Liver (tissue), 10 donors: ENCODE results near the gene CFAP298. TPM values are rescaled to one million over a fixed set of nuclear protein-coding genes. Genes with fewer than 3 reads are reported as not detected.

Source experiments
- DNase-seq: peaks from one replicate; pipeline ENCODE4 v3.0.0-alpha.2; 2017; ENCODE audit warnings: low spot score
- H3K27ac ChIP-seq, 2 donors: one replicate each; pipeline ENCODE4 v1.7.0; 2013; ENCODE audit warnings: inconsistent platforms in 2 of 2, low read length in 2 of 2, control low read depth in 1 of 2, low read depth in 1 of 2, mild to moderate bottlenecking in 1 of 2
- H3K27me3 ChIP-seq, 4 donors: one replicate each; pipeline versions ENCODE4 v1.6.1 to v1.7.0; 2013; ENCODE audit warnings: low read length in 3 of 4, inconsistent platforms in 1 of 4, mild to moderate bottlenecking in 1 of 4, moderate library complexity in 1 of 4; ENCODE audit not compliant: control insufficient read depth in 4 of 4, insufficient read depth in 4 of 4
- H3K36me3 ChIP-seq, 4 donors: one replicate each; pipeline versions ENCODE4 v1.6.1 to v1.7.0; 2013; ENCODE audit warnings: low read length in 3 of 4, mild to moderate bottlenecking in 3 of 4, low read depth in 1 of 4, moderate library complexity in 1 of 4; ENCODE audit not compliant: control insufficient read depth in 4 of 4, insufficient read depth in 3 of 4
- H3K4me1 ChIP-seq, 4 donors: one replicate each; pipeline versions ENCODE4 v1.6.1 to v1.7.0; 2013; ENCODE audit warnings: low read length in 3 of 4, mild to moderate bottlenecking in 3 of 4, moderate library complexity in 1 of 4; ENCODE audit not compliant: control insufficient read depth in 4 of 4, insufficient read depth in 4 of 4
- H3K4me3 ChIP-seq, 3 donors: one replicate each; pipeline versions ENCODE4 v1.6.1 to v1.7.0; 2013; ENCODE audit warnings: low read length in 3 of 3, control low read depth in 1 of 3, low read depth in 1 of 3, mild to moderate bottlenecking in 1 of 3
- H3K9ac ChIP-seq, 2 donors: one replicate each; pipeline ENCODE4 v1.7.0; 2013; ENCODE audit warnings: low read length in 2 of 2, mild to moderate bottlenecking in 2 of 2, moderate library complexity in 2 of 2, control low read depth in 1 of 2, low read depth in 1 of 2
- H3K9me3 ChIP-seq, 4 donors: one replicate each; pipeline versions ENCODE4 v1.6.1 to v1.7.0; 2013; ENCODE audit warnings: low read length in 3 of 4; ENCODE audit not compliant: control insufficient read depth in 4 of 4
- EGR1 ChIP-seq, 2 donors: IDR thresholded peaks; 2 replicates each; pipeline ENCODE4 v1.6.1; 2016 to 2018; ENCODE audit warnings: antibody characterized with exemption in 2 of 2, low read depth in 2 of 2
- FOXA1 ChIP-seq: IDR thresholded peaks from 2 replicates; pipeline ENCODE4 v1.6.1; 2016; ENCODE audit warnings: antibody characterized with exemption
- FOXA2 ChIP-seq: IDR thresholded peaks from 2 replicates; pipeline ENCODE4 v1.6.1; 2016; ENCODE audit warnings: antibody characterized with exemption
- RAD21 ChIP-seq, 2 donors: IDR thresholded peaks; 2 replicates each; pipeline ENCODE4 v1.6.1; 2016; ENCODE audit warnings: antibody characterized with exemption in 2 of 2, mild to moderate bottlenecking in 2 of 2
- REST ChIP-seq: IDR thresholded peaks from 2 replicates; pipeline ENCODE4 v1.6.1; 2016; ENCODE audit warnings: antibody characterized with exemption, mild to moderate bottlenecking
- RXRA ChIP-seq, 2 donors: IDR thresholded peaks; 2 replicates each; pipeline ENCODE4 v1.6.1; 2017 to 2018; ENCODE audit warnings: antibody characterized with exemption in 2 of 2, mild to moderate bottlenecking in 1 of 2
- SP1 ChIP-seq: IDR thresholded peaks from 2 replicates; pipeline ENCODE4 v1.6.1; 2018; ENCODE audit warnings: antibody characterized with exemption, mild to moderate bottlenecking
- YY1 ChIP-seq: IDR thresholded peaks from 2 replicates; pipeline ENCODE4 v1.6.1; 2016; ENCODE audit warnings: antibody characterized with exemption, mild to moderate bottlenecking
- ZBTB33 ChIP-seq: IDR thresholded peaks from 2 replicates; pipeline ENCODE4 v1.6.1; 2016; ENCODE audit warnings: antibody characterized with exemption
- WGBS: extraction: QIAGEN DNeasy Blood & Tissue Kit; methylation state at CpG from one replicate; pipeline ENCODE4 v1.1.7; 2013; 5-methylcytosine and 5-hydroxymethylcytosine counted together
- polyA plus RNA-seq, 2 donors: library from polyadenylated mRNA; stranded (reverse) in 1 of 2; unstranded in 1 of 2; fragments of 200-250 nt in 1 of 2; fragments of >200 nt in 1 of 2; fragmentation: Nextera tagmentation in 1 of 2; extraction: Ambion mirVana in 1 of 2; gene quantifications; one replicate each; pipeline versions ENCODE4 v1.2.1 to v1.2.3, GENCODE V29; 2013 to 2015
- small RNA-seq: library from RNA; depleted of rRNA; stranded (forward); fragments of <200 nt; gene quantifications from one replicate; pipeline ENCODE3, GENCODE V24; 2014
- total RNA-seq, 2 donors: library from RNA; depleted of rRNA; stranded (reverse); fragments of >200 nt; gene quantifications; one replicate each; pipeline ENCODE4 v1.2.3, GENCODE V29; 2014
- donor health status: healthy.
- donor health status: healthy.
- donor health status: healthy.
- donor health status: healthy.
- donor health status: healthy.

Gene CFAP298
- total and polyA plus RNA-seq, 4 donors = 13.1 to 19.8 (median 15.3) TPM

GRCh38 chr21:32549886-32550285 is 62.3 kb downstream of the CFAP298 start:
- no peak for DNase-seq
- H3K9ac ChIP-seq = no peak overlapping the region
- TF ChIP-seq FOXA2 = no peak
- H3K9me3 ChIP-seq = no peaks in the 10 kb centered on the region
- no peaks in the 10 kb centered on the region for H3K27me3 ChIP-seq
- WGBS = 94% methylated on average over 3 of the region's 3 CpGs
- no peaks in the 10 kb centered on the region for H3K4me1 ChIP-seq
- H3K27ac ChIP-seq = no peak overlapping the region
- no peaks in the 10 kb centered on the region for H3K36me3 ChIP-seq
- no peak overlapping the region for H3K4me3 ChIP-seq

- Histone ChIP-seq H3K27me3 (no peaks in the 10 kb centered on the region), H3K4me3 (no peak overlapping the region), H3K4me1 (no peaks in the 10 kb centered on the region), H3K36me3 (no peaks in the 10 kb centered on the region), H3K9me3 (no peaks in the 10 kb centered on the region), H3K9ac (no peak overlapping the region), H3K27ac (no peak overlapping the region)
- TF ChIP-seq RXRA (IDR thresholded peaks at IDR 0.05) = no peak
- TF ChIP-seq EGR1 (IDR thresholded peaks at IDR 0.05; ENCODE audit: low read depth in 2 of 2) = no peak
- TF ChIP-seq ZBTB33 = no peak
- no peak for TF ChIP-seq SP1
- no peak for TF ChIP-seq FOXA1
- TF ChIP-seq REST = no peak
- TF ChIP-seq YY1 = no peak
- no peak for TF ChIP-seq RAD21 (IDR thresholded peaks at IDR 0.05)
- DNase-seq = no peak
- 77% methylated on average over 1 of the region's 1 CpG for WGBS
Measured at GRCh38 chr21:32549440-32549839, 62.7 kb downstream of the CFAP298 start.

Small RNA genes within 50 kb of the gene (small RNA-seq; reads per million reads assigned to genes)
- gene RNA5SP490 = 0.09 reads per million

Other genes with a start within 250 kb of the CFAP298 start
- gene URB1, start 219.4 kb downstream of the CFAP298 start, total RNA-seq = 10 to 100 TPM in 1 of 2 donors, 1 to 10 TPM in 1; 9.6 to 14.5 TPM
- gene URB1, start 219.4 kb downstream of the CFAP298 start, polyA plus RNA-seq = 1 to 10 TPM; 2.8 to 4.6 TPM
- 1 to 10 TPM in 1 of 2 donors, under 1 TPM in 1; 0.47 to 3.3 TPM for gene EVA1C, start 199.7 kb downstream of the CFAP298 start, total RNA-seq
- gene EVA1C, start 199.7 kb downstream of the CFAP298 start, polyA plus RNA-seq = 1 to 10 TPM; 1.8 to 3.1 TPM
- 1 to 10 TPM; 1.1 to 1.9 TPM for gene TCP10L, start 26.9 kb downstream of the CFAP298 start, total RNA-seq
- 1 to 10 TPM; 3.7 to 8.0 TPM for gene TCP10L, start 26.9 kb downstream of the CFAP298 start, polyA plus RNA-seq
- 1 to 10 TPM; 6.2 to 7.2 TPM for gene SYNJ1, start 115.6 kb upstream of the CFAP298 start, total RNA-seq
- 1 to 10 TPM; 2.5 to 3.9 TPM for gene SYNJ1, start 115.6 kb upstream of the CFAP298 start, polyA plus RNA-seq
- 10 to 100 TPM; 14.0 to 36.9 TPM for gene PAXBP1, start 159.4 kb upstream of the CFAP298 start, total RNA-seq
- gene PAXBP1, start 159.4 kb upstream of the CFAP298 start, polyA plus RNA-seq = 10 to 100 TPM in 1 of 2 donors, 1 to 10 TPM in 1; 4.6 to 11.9 TPM